Lung (tissue), 12 donors: Measurements from ENCODE around the gene SLC29A3. TPM values are rescaled to one million over a fixed set of nuclear protein-coding genes. Genes with fewer than 3 reads are reported as not detected.

Experiments used
- ATAC-seq: fragments of 200-7000 bp; cut with Tn5 transposase; one replicate; pipeline ENCODE4 v1.9.1; 2020; ENCODE audit warnings: moderate number of reproducible peaks; ENCODE audit not compliant: insufficient read depth, low FRiP score
- DNase-seq, 3 donors: peaks; one replicate each; pipeline ENCODE4 v3.0.0-alpha.2; 2013 to 2017
- H3K27ac ChIP-seq, 2 donors: one replicate each; pipeline ENCODE4 v1.5.1; 2013; ENCODE audit warnings: mild to moderate bottlenecking in 2 of 2, moderate library complexity in 2 of 2, control low read depth in 1 of 2, inconsistent platforms in 1 of 2, low read depth in 1 of 2, low read length in 1 of 2
- H3K27me3 ChIP-seq, 3 donors: one replicate each; pipeline ENCODE4 v1.5.1; 2013; ENCODE audit warnings: low read length in 2 of 3; ENCODE audit not compliant: control insufficient read depth in 3 of 3, insufficient read depth in 3 of 3
- H3K36me3 ChIP-seq, 4 donors: one replicate each; pipeline ENCODE4 v1.5.1; 2013; ENCODE audit warnings: low read length in 4 of 4, mild to moderate bottlenecking in 1 of 4, moderate library complexity in 1 of 4; ENCODE audit not compliant: control insufficient read depth in 4 of 4, insufficient read depth in 4 of 4
- H3K4me1 ChIP-seq, 5 donors: one replicate each; pipeline ENCODE4 v1.5.1; 2013; ENCODE audit warnings: low read length in 5 of 5, mild to moderate bottlenecking in 2 of 5, moderate library complexity in 1 of 5; ENCODE audit not compliant: control insufficient read depth in 5 of 5, insufficient read depth in 5 of 5
- H3K4me3 ChIP-seq: one replicate; pipeline ENCODE4 v1.5.1; 2013; ENCODE audit warnings: mild to moderate bottlenecking, control low read depth, moderate library complexity
- H3K9ac ChIP-seq, 2 donors: one replicate each; pipeline ENCODE4 v1.5.1; 2013; ENCODE audit warnings: low read length in 2 of 2, control low read depth in 1 of 2; ENCODE audit not compliant: insufficient read depth in 1 of 2
- H3K9me3 ChIP-seq, 4 donors: one replicate each; pipeline ENCODE4 v1.5.1; 2013; ENCODE audit warnings: low read length in 3 of 4, mild to moderate bottlenecking in 1 of 4, moderate library complexity in 1 of 4; ENCODE audit not compliant: control insufficient read depth in 4 of 4, insufficient read depth in 3 of 4
- WGBS, 2 donors: extraction: QIAGEN DNeasy Blood & Tissue Kit; methylation state at CpG; one replicate each; pipeline ENCODE4 v1.1.7; 2013; 5-methylcytosine and 5-hydroxymethylcytosine counted together
- polyA plus RNA-seq, 2 donors: library from polyadenylated mRNA; stranded (reverse); fragments of 200-250 nt; gene quantifications; one replicate each; pipeline ENCODE4 v1.2.1, GENCODE V29; 2013
- total RNA-seq, 2 donors: library from RNA; depleted of rRNA in 1 of 2; stranded (reverse); fragments of >200 nt in 1 of 2; gene quantifications; one replicate each; pipeline ENCODE4 v1.2.1, GENCODE V29; 2014 to 2021
- TF ChIP-seq, protein P1 (sequence below): IDR thresholded peaks from 2 replicates; pipeline ENCODE4 v1.5.1; 2012; ENCODE audit warnings: mild to moderate bottlenecking; ENCODE audit errors: control extremely low read depth, extremely low read depth
- donor health status: control.
- donor health status: control.
- donor health status: Bipolar disorder and iron deficiency.
- donor health status: healthy.
- donor health status: DM: yes; HTN: yes; CAD: no.

Gene SLC29A3
- total and polyA plus RNA-seq, 4 donors: 4.9 to 9.6 (median 5.4) TPM

DNA sequence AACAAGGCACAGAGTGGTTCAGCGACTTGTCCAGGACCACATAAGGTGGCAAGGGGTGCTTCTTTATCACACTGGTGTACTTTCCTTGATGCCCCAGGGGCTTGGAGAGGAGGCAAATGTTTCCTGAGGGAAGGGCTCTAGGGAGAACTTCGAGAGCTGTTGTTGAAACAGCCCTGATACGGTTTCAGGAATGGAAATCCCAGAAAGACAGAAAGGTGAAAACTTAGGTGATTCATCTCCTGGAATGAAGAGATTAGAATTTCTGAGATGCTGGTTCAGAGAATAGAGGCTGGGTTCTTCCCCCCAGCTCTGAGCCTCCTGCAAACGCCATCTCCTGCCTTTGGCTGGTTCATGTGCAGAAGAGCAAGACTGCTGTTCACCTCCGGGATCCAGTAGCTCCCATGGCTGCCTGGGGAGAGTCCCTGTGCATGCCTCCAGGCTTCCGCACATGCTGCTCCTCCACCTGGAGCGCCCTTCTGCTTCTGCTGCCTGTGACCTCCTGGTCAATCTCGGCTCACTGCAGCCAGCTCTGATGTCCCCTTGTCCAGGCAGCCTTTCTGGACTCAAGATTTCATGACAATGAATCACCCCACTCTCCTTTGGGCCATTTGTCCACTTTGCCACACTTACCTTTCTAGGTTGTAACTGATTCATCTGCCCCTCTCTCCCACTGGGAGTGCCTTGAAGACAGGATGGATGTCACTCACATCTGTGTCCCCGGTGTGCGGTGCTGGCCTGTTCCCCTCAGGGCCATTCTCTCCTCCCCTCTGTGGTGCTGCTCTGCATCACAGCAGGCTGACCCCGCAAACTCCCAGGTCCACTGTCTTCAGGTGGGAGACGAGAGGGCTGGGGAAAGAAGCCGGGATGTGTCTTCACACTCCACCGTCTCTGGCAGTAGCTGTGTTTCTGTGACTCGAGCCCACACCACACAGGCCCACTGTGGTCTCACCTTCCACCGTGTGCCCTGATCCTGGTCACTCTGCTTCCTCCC lies 74.0 kb downstream of the SLC29A3 start:
- no peak overlapping the region for H3K27ac ChIP-seq
- DNase-seq (no peak), ATAC-seq (no peak)
- peaks cover 0 to 22% (median 10%) of the 10 kb centered on the region in 5 donors for H3K4me1 ChIP-seq
- peaks cover 0 to 19% (median 6%) of the 10 kb centered on the region in 3 donors for H3K27me3 ChIP-seq
- 83 to 91% methylated on average over 16 of the region's 16 CpGs for WGBS, 2 donors
- H3K9ac ChIP-seq: no peak overlapping the region
- H3K9me3 ChIP-seq: no peaks in the 10 kb centered on the region
- no peak overlapping the region for H3K4me3 ChIP-seq
- H3K36me3 ChIP-seq: no peaks in the 10 kb centered on the region
- TF ChIP-seq, protein P1, sequence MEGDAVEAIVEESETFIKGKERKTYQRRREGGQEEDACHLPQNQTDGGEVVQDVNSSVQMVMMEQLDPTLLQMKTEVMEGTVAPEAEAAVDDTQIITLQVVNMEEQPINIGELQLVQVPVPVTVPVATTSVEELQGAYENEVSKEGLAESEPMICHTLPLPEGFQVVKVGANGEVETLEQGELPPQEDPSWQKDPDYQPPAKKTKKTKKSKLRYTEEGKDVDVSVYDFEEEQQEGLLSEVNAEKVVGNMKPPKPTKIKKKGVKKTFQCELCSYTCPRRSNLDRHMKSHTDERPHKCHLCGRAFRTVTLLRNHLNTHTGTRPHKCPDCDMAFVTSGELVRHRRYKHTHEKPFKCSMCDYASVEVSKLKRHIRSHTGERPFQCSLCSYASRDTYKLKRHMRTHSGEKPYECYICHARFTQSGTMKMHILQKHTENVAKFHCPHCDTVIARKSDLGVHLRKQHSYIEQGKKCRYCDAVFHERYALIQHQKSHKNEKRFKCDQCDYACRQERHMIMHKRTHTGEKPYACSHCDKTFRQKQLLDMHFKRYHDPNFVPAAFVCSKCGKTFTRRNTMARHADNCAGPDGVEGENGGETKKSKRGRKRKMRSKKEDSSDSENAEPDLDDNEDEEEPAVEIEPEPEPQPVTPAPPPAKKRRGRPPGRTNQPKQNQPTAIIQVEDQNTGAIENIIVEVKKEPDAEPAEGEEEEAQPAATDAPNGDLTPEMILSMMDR: no peak

DNA sequence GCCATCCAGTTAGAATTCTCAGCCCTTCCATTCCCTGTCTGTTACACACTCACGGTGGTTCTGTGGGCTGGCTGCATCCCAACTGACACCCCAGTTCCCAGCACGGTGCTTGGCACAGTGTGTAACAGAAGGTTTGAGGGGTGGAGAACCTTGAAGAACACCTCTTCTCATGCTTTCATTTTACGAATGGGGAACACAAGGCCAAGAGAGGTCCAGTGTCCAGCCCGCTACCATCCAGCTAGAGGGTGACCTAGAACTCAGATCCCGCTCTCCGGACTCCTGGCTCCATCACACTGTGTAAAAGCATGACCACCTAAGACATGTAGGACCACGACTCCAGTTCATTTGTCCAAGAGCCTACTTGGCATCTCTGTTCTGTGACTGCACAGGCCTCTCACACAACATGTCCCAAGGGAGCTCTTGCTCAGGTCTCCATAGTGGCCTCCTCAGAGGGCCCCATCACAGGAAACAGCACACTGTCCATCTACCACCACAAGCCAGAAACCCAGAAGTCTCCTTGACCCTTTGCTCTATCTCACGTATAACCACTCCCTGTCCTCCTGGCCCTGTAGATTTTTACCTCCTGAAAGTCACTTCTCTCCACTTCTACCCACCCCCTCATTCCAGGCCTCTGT lies 74.9 kb downstream of the SLC29A3 start:
- Histone ChIP-seq H3K4me1 (peaks cover 0 to 23% (median 10%) of the 10 kb centered on the region in 5 donors), H3K36me3 (no peaks in the 10 kb centered on the region), H3K9ac (no peak overlapping the region), H3K27me3 (peaks cover 0 to 28% (median 14%) of the 10 kb centered on the region in 3 donors), H3K9me3 (no peaks in the 10 kb centered on the region), H3K27ac (no peak overlapping the region), H3K4me3 (no peak overlapping the region)
- ATAC-seq (no peak), DNase-seq (no peak)
- TF ChIP-seq, protein P1: no peak
- WGBS, 2 donors: 92 to 96% methylated on average over 8 of the region's 8 CpGs

DNA sequence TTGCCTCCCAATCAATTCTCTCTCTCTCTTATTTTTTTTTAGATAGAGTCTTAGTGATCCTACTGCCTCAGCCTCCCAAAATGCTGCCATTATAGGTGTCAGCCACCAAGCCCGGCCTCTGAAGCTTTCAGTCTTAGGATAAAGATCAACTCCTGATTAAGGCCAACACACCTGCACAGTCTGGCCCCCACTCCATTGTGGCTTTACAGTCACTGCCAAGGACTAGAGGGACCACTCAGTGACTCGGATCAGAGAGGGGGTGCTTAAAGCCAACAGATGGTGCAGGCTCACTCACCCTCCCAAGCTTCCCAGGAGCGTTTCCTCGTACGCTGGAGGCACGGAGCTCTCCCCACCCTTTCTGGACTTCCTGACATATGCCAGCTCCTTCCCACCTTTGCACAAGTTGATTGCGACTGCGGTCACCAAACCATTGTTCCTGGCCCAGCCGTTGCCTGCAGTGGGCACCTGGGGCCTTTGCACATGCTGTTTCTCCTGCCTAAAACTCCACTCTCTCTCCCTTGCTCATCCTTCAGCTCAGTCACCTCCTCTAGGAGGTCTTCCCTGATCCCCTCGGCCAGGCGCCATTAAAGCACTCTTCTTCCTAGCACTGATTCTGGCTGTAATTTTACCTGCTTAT lies 76.0 kb downstream of the SLC29A3 start:
- no peak overlapping the region for H3K4me3 ChIP-seq
- H3K36me3 ChIP-seq: no peaks in the 10 kb centered on the region
- H3K27ac ChIP-seq: no peak overlapping the region
- TF ChIP-seq, protein P1: no peak
- peaks cover 0 to 22% (median 10%) of the 10 kb centered on the region in 5 donors for H3K4me1 ChIP-seq
- H3K9me3 ChIP-seq: no peaks in the 10 kb centered on the region
- H3K9ac ChIP-seq: no peak overlapping the region
- DNase-seq (no peak), ATAC-seq (no peak)
- WGBS, 2 donors: 91 to 92% methylated on average over 11 of the region's 11 CpGs
- H3K27me3 ChIP-seq: peaks cover 0 to 38% (median 19%) of the 10 kb centered on the region in 3 donors
